Measurements from ENCODE around the gene MAGED1.
"Not testable (repeated sequence)": the region's sequence is repeated elsewhere in the genome, so short reads cannot be mapped to it uniquely, and the experiment has no call there.

The MAGED1 gene

GRCh38 chrX:51894697-51895336, 1.4 kb downstream of the MAGED1 start:
- Histone ChIP-seq H3K27ac (ENCODE audit: low read depth in 2 of 2, low read length in 2 of 2) (no peak overlapping the region), H3K4me3 (ENCODE audit: low read length in 2 of 2) (peak overlapping the region; percentile 74 to 78), H3K4me1 (ENCODE audit: control insufficient read depth in 2 of 2, insufficient read depth in 2 of 2, low read length in 2 of 2) (peaks cover 4 to 5% of the 10 kb centered on the region in 2 donors), H3K9ac (ENCODE audit: low read depth in 1 of 2, low read length in 2 of 2) (peak overlapping the region in 1 of 2 donors; percentile 70), H3K27me3 (ENCODE audit: control insufficient read depth in 2 of 2, insufficient read depth in 2 of 2, low read length in 2 of 2) (no peaks in the 10 kb centered on the region), H3K9me3 (ENCODE audit: control insufficient read depth in 2 of 2, low read length in 2 of 2) (no peaks in the 10 kb centered on the region), H3K36me3 (ENCODE audit: control insufficient read depth in 2 of 2, insufficient read depth in 2 of 2, low read length in 2 of 2) (peaks cover 2 to 10% of the 10 kb centered on the region in 2 donors)

DNA sequence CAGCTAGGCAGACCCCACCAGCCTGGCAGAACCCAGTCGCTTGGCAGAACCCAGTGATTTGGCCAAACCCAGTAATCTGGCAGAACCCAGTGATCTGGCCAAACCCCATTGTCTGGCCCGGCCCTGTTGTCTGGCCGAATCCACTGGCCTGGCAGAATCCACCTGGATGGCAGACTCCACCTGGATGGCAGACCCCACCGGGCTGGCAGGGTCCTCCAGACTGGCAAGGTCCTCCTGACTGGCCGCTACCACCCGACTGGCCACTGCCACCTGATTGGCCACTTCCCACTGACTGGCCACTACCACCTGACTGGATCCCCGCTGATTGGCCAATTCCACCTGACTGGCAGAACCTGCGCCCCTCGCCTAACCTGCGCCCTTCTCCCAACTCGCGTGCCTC, 3.2 kb downstream of the MAGED1 start:
- Histone ChIP-seq H3K9ac (ENCODE audit: low read depth in 1 of 2, low read length in 2 of 2) (no peak overlapping the region), H3K27ac (ENCODE audit: low read depth in 2 of 2, low read length in 2 of 2) (no peak overlapping the region), H3K4me1 (ENCODE audit: control insufficient read depth in 2 of 2, insufficient read depth in 2 of 2, low read length in 2 of 2) (peaks cover 4 to 5% of the 10 kb centered on the region in 2 donors), H3K27me3 (ENCODE audit: control insufficient read depth in 2 of 2, insufficient read depth in 2 of 2, low read length in 2 of 2) (no peaks in the 10 kb centered on the region), H3K9me3 (ENCODE audit: control insufficient read depth in 2 of 2, low read length in 2 of 2) (no peaks in the 10 kb centered on the region), H3K36me3 (ENCODE audit: control insufficient read depth in 2 of 2, insufficient read depth in 2 of 2, low read length in 2 of 2) (peaks cover 7 to 16% of the 10 kb centered on the region in 2 donors), H3K4me3 (ENCODE audit: low read length in 2 of 2) (no peak overlapping the region)

GRCh38 chrX:51899741-51900140, 6.3 kb downstream of the MAGED1 start:
- no peak overlapping the region for H3K4me3 ChIP-seq (ENCODE audit: low read length in 2 of 2)
- H3K4me1 ChIP-seq (ENCODE audit: control insufficient read depth in 2 of 2, insufficient read depth in 2 of 2, low read length in 2 of 2) = peaks cover 0 to 4% of the 10 kb centered on the region in 2 donors
- peaks cover 7 to 29% of the 10 kb centered on the region in 2 donors for H3K36me3 ChIP-seq (ENCODE audit: control insufficient read depth in 2 of 2, insufficient read depth in 2 of 2, low read length in 2 of 2)
- H3K9me3 ChIP-seq (ENCODE audit: control insufficient read depth in 2 of 2, low read length in 2 of 2) = no peaks in the 10 kb centered on the region
- peaks cover 0 to 2% of the 10 kb centered on the region in 2 donors for H3K27me3 ChIP-seq (ENCODE audit: control insufficient read depth in 2 of 2, insufficient read depth in 2 of 2, low read length in 2 of 2)
- H3K9ac ChIP-seq (ENCODE audit: low read depth in 1 of 2, low read length in 2 of 2) = no peak overlapping the region
- no peak overlapping the region for H3K27ac ChIP-seq (ENCODE audit: low read depth in 2 of 2, low read length in 2 of 2)

DNA sequence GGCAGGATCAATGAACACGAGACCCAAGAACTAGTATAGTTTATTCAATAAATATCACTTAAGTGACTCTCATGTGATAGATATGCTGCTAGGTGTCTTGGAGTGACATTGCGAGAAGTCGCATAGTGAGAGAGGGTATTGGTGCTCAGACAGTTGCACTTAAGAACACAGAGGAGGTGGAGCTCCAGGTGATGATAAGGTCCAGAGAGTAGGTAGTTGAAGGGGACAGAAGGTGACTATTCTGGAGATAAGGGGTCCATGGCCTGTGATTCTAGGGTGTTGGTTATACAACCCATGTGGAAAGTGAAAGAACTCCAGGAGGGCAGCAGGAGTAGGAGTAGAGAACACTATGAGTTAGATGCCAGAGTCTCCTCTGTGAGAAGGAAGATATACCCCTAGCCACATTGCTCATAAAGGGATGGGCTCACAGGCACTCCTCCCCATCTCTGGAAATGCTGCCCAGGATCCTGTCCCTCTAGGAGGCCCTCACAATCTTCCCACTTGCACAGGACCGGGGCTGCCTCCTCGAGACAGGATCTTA, 9.2 kb downstream of the MAGED1 start:
- Histone ChIP-seq H3K4me1 (ENCODE audit: control insufficient read depth in 2 of 2, insufficient read depth in 2 of 2, low read length in 2 of 2) (no peaks in the 10 kb centered on the region), H3K27ac (ENCODE audit: low read depth in 2 of 2, low read length in 2 of 2) (no peak overlapping the region), H3K4me3 (ENCODE audit: low read length in 2 of 2) (no peak overlapping the region), H3K36me3 (ENCODE audit: control insufficient read depth in 2 of 2, insufficient read depth in 2 of 2, low read length in 2 of 2) (peaks cover 7 to 26% of the 10 kb centered on the region in 2 donors), H3K9me3 (ENCODE audit: control insufficient read depth in 2 of 2, low read length in 2 of 2) (no peaks in the 10 kb centered on the region), H3K27me3 (ENCODE audit: control insufficient read depth in 2 of 2, insufficient read depth in 2 of 2, low read length in 2 of 2) (peaks cover 0 to 2% of the 10 kb centered on the region in 2 donors), H3K9ac (ENCODE audit: low read depth in 1 of 2, low read length in 2 of 2) (no peak overlapping the region)

DNA sequence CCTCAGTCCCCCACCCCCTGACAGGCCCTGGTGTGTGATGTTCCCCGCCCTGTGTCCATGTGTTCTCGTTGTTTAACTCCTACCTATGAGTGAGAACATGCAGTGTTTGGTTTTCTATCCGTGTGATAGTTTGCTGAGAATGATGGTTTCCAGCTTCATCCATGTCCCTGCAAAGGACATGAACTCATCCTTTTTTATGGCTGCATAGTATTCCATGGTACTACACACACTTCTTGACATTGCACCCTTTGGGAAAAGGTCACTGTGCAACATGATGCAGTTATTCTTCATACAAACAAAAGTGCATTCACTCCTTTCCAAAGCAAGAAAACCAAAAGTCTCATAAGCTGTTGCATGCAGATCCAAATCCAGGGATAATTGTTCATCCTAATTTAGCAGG, 11.7 kb downstream of the MAGED1 start:
- not testable (repeated sequence) for H3K27me3 ChIP-seq (ENCODE audit: control insufficient read depth in 2 of 2, insufficient read depth in 2 of 2, low read length in 2 of 2); H3K4me1 ChIP-seq (ENCODE audit: control insufficient read depth in 2 of 2, insufficient read depth in 2 of 2, low read length in 2 of 2); H3K27ac ChIP-seq (ENCODE audit: low read depth in 2 of 2, low read length in 2 of 2); H3K4me3 ChIP-seq (ENCODE audit: low read length in 2 of 2); H3K9ac ChIP-seq (ENCODE audit: low read depth in 1 of 2, low read length in 2 of 2); H3K9me3 ChIP-seq (ENCODE audit: control insufficient read depth in 2 of 2, low read length in 2 of 2)
- H3K36me3 ChIP-seq (ENCODE audit: control insufficient read depth in 2 of 2, insufficient read depth in 2 of 2, low read length in 2 of 2) = peaks cover 3 to 18% of the 10 kb centered on the region in 2 donors

- H3K27ac ChIP-seq (ENCODE audit: low read depth in 2 of 2, low read length in 2 of 2) = no peak overlapping the region
- H3K4me1 ChIP-seq (ENCODE audit: control insufficient read depth in 2 of 2, insufficient read depth in 2 of 2, low read length in 2 of 2) = no peaks in the 10 kb centered on the region
- no peak overlapping the region for H3K4me3 ChIP-seq (ENCODE audit: low read length in 2 of 2)
- no peak overlapping the region for H3K9ac ChIP-seq (ENCODE audit: low read depth in 1 of 2, low read length in 2 of 2)
- H3K27me3 ChIP-seq (ENCODE audit: control insufficient read depth in 2 of 2, insufficient read depth in 2 of 2, low read length in 2 of 2) = peaks cover 0 to 2% of the 10 kb centered on the region in 2 donors
- peaks cover 2 to 17% of the 10 kb centered on the region in 2 donors for H3K36me3 ChIP-seq (ENCODE audit: control insufficient read depth in 2 of 2, insufficient read depth in 2 of 2, low read length in 2 of 2)
- no peaks in the 10 kb centered on the region for H3K9me3 ChIP-seq (ENCODE audit: control insufficient read depth in 2 of 2, low read length in 2 of 2)
Measured at GRCh38 chrX:51905711-51906110, 12.3 kb downstream of the MAGED1 start.

DNA sequence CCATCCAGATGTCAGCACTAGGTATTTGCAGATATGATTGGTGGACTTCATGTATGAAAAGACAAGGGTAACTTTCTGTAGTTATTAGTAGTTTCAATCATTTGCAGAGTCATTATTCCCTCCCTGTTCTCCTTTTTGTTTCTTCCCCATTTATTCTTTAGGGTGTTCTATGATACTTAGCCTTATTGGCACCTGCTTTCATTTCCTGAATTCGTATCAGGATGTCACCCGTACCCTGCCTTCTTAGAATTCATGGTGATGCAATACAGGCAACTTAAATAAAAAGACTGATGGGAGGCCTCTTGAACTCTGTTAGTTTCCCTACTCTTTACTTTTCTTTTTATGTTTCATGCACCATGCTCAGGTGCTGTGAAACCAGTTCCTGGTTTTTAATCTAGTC, 24.2 kb downstream of the MAGED1 start:
- Histone ChIP-seq H3K27me3 (ENCODE audit: control insufficient read depth in 2 of 2, insufficient read depth in 2 of 2, low read length in 2 of 2) (peaks cover 0 to 8% of the 10 kb centered on the region in 2 donors), H3K9ac (ENCODE audit: low read depth in 1 of 2, low read length in 2 of 2) (no peak overlapping the region), H3K27ac (ENCODE audit: low read depth in 2 of 2, low read length in 2 of 2) (no peak overlapping the region), H3K9me3 (ENCODE audit: control insufficient read depth in 2 of 2, low read length in 2 of 2) (peaks cover 0 to 3% of the 10 kb centered on the region in 2 donors), H3K4me3 (ENCODE audit: low read length in 2 of 2) (no peak overlapping the region), H3K4me1 (ENCODE audit: control insufficient read depth in 2 of 2, insufficient read depth in 2 of 2, low read length in 2 of 2) (no peaks in the 10 kb centered on the region), H3K36me3 (ENCODE audit: control insufficient read depth in 2 of 2, insufficient read depth in 2 of 2, low read length in 2 of 2) (no peaks in the 10 kb centered on the region)

- Histone ChIP-seq H3K27me3 (ENCODE audit: control insufficient read depth in 2 of 2, insufficient read depth in 2 of 2, low read length in 2 of 2) (peaks cover 0 to 12% of the 10 kb centered on the region in 2 donors), H3K36me3 (ENCODE audit: control insufficient read depth in 2 of 2, insufficient read depth in 2 of 2, low read length in 2 of 2) (no peaks in the 10 kb centered on the region), H3K9ac (ENCODE audit: low read depth in 1 of 2, low read length in 2 of 2) (no peak overlapping the region), H3K9me3 (ENCODE audit: control insufficient read depth in 2 of 2, low read length in 2 of 2) (no peaks in the 10 kb centered on the region), H3K4me1 (ENCODE audit: control insufficient read depth in 2 of 2, insufficient read depth in 2 of 2, low read length in 2 of 2) (no peaks in the 10 kb centered on the region), H3K4me3 (ENCODE audit: low read length in 2 of 2) (no peak overlapping the region), H3K27ac (ENCODE audit: low read depth in 2 of 2, low read length in 2 of 2) (no peak overlapping the region)
Measured at GRCh38 chrX:51922561-51922960, 29.1 kb downstream of the MAGED1 start.

DNA sequence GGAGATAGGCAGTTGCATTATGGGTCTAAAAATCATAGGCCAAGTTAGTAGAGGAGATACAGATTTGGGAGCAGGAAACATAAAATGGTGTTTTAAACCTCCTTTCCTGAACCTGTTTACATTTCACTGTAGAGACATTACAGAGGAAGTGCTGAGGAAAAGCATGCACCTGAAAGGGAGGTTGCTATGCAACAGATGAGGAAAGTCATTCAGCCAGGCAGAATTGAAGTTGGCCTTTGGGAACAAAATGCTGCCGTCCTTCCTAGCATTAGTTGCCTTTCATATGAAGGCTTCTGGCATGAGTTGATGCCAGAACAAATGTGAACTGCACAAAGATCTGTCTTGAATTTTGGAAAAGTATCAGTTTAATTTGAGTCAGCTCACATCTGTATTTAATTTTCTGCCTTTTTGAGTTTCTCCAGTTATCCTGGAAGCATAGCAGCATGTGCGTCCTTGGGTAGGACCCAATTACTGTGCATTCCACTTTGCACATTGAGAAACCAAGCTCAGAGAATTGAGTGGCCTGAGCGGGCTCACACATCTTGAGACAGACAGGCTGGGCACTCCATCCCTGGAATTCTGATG, 38.2 kb downstream of the MAGED1 start:
- H3K27me3 ChIP-seq (ENCODE audit: control insufficient read depth in 2 of 2, insufficient read depth in 2 of 2, low read length in 2 of 2) = no peaks in the 10 kb centered on the region
- H3K9ac ChIP-seq (ENCODE audit: low read depth in 1 of 2, low read length in 2 of 2) = no peak overlapping the region
- no peaks in the 10 kb centered on the region for H3K36me3 ChIP-seq (ENCODE audit: control insufficient read depth in 2 of 2, insufficient read depth in 2 of 2, low read length in 2 of 2)
- no peaks in the 10 kb centered on the region for H3K9me3 ChIP-seq (ENCODE audit: control insufficient read depth in 2 of 2, low read length in 2 of 2)
- H3K4me3 ChIP-seq (ENCODE audit: low read length in 2 of 2) = no peak overlapping the region
- H3K27ac ChIP-seq (ENCODE audit: low read depth in 2 of 2, low read length in 2 of 2) = no peak overlapping the region
- H3K4me1 ChIP-seq (ENCODE audit: control insufficient read depth in 2 of 2, insufficient read depth in 2 of 2, low read length in 2 of 2) = no peaks in the 10 kb centered on the region
